ENCODE data around the gene MORN4. TPM values are rescaled to one million over a fixed set of nuclear protein-coding genes. Genes with fewer than 3 reads are reported as not detected.

Gene MORN4
- total and polyA plus RNA-seq, 2 donors (not counting 3 experiments of a cell fraction or from before 2014, with no cell fraction given), result 12.2 to 13.9 TPM

DNA sequence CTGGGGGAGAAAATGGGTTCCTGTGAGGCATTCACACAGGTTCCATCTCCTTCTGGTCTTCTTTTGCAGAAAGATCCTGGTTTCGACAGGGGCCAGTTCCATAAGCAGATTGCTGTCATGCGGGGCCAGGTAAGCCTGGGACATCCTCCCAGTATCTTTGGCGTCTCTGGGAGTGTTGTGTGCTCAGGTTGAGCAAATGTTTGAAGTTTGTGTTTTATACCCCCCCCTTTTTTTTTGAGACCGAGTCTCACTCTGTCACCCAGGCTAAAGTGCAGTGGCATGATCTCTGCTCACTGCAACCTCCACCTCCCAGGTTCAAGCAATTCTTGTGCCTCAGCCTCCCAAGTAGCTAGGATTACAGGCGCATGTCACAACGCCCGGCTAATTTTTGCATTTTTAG lies 33.7 kb upstream of the MORN4 start:
- FAIRE-seq, result no peak
- intact Hi-C loops (cut with micrococcal nuclease) (no loop called here), dilution Hi-C loops (cut with MboI; ENCODE audit: extremely low pct_ligation_motif_present, low sequenced_read_pairs) (no loop called here)
- H3K79me2 ChIP-seq (ENCODE audit: control insufficient read depth, insufficient read depth, low read length), result no peaks in the 10 kb centered on the region
- H2AFZ ChIP-seq (ENCODE audit: low read depth, low read length), result no peak overlapping the region
- no peak overlapping the region for H3K9ac ChIP-seq (replicated peaks; ENCODE audit: extremely low read depth, insufficient read depth, low read length)
- BruUV-seq (replicated peaks), result no TSS peak
- CTCF ChIA-PET, result interaction anchor here (0.9 to 2.4 kb wide), 2 partner anchors 10 to 14 kb away, joined by 3 to 6 read pairs; no protein-coding TSS in a partner anchor
- no peaks in the 10 kb centered on the region for H3K9me3 ChIP-seq (replicated peaks; ENCODE audit: control insufficient read depth, insufficient read depth, low read length)
- no peaks in the 10 kb centered on the region for H4K20me1 ChIP-seq (replicated peaks; ENCODE audit: control insufficient read depth, extremely low read depth, insufficient read depth, low read length)
- H3K36me3 ChIP-seq (ENCODE audit: control insufficient read depth in 2 of 2, extremely low read depth in 1 of 2, insufficient read depth in 2 of 2, low read length in 2 of 2), result peaks cover 12 to 17% of the 10 kb centered on the region in 2 experiments
- no peaks in the 10 kb centered on the region for H3K27me3 ChIP-seq (ENCODE audit: control insufficient read depth in 2 of 2, insufficient read depth in 2 of 2, low read length in 2 of 2)
- DNase-seq (ENCODE audit: low read depth, low spot score), result no peak
- POLR2A ChIA-PET, result no interaction called here
- no peaks in the 10 kb centered on the region for H3K4me1 ChIP-seq (ENCODE audit: control insufficient read depth, extremely low read depth, insufficient read depth, low read length)
- H3K9me1 ChIP-seq (replicated peaks; ENCODE audit: control insufficient read depth, extremely low read depth, insufficient read depth, low read length), result no peaks in the 10 kb centered on the region
- H3K27ac ChIP-seq (ENCODE audit: insufficient read depth, low read depth, low read length), result no peak overlapping the region
- no peak overlapping the region for H3K4me2 ChIP-seq (ENCODE audit: insufficient read depth, low read length)
- TF ChIP-seq, protein P1, sequence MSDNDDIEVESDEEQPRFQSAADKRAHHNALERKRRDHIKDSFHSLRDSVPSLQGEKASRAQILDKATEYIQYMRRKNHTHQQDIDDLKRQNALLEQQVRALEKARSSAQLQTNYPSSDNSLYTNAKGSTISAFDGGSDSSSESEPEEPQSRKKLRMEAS (IDR thresholded peaks at IDR 0.05; ENCODE audit: insufficient read depth, insufficient read length), result no peak
- TF ChIP-seq POLR2AphosphoS5 (IDR thresholded peaks at IDR 0.05; ENCODE audit: insufficient read depth, low read depth, low read length) (no peak), POLR2A (IDR thresholded peaks at IDR 0.05; ENCODE audit: low read depth, low read length) (no peak), FOS (IDR thresholded peaks at IDR 0.05; ENCODE audit: borderline replicate concordance, insufficient read depth, low read length) (no peak), GATA2 (IDR thresholded peaks at IDR 0.05; ENCODE audit: insufficient read depth, insufficient read length, low read depth, low read length) (no peak), EZH2 (IDR thresholded peaks at IDR 0.05; ENCODE audit: borderline replicate concordance, low read depth, low read length, severe bottlenecking) (no peak), JUN (IDR thresholded peaks at IDR 0.05; ENCODE audit: borderline replicate concordance, insufficient read depth, insufficient read length, low read depth) (no peak), MYC (IDR thresholded peaks at IDR 0.05; ENCODE audit: low read depth, low read length) (no peak), CTCF (IDR thresholded peaks at IDR 0.05; ENCODE audit: extremely low read depth in 1 of 2, insufficient read depth in 1 of 2, low read depth in 1 of 2, low read length in 2 of 2) (no peak)
- no peak overlapping the region for H3K4me3 ChIP-seq (replicated peaks in 1 of 3; ENCODE audit: insufficient read depth in 1 of 3, low read depth in 1 of 3, low read length in 3 of 3)

Measured in endothelial cell of umbilical vein (primary cell).